ENCODE data around the gene ZFP36.

Gene ZFP36

DNA sequence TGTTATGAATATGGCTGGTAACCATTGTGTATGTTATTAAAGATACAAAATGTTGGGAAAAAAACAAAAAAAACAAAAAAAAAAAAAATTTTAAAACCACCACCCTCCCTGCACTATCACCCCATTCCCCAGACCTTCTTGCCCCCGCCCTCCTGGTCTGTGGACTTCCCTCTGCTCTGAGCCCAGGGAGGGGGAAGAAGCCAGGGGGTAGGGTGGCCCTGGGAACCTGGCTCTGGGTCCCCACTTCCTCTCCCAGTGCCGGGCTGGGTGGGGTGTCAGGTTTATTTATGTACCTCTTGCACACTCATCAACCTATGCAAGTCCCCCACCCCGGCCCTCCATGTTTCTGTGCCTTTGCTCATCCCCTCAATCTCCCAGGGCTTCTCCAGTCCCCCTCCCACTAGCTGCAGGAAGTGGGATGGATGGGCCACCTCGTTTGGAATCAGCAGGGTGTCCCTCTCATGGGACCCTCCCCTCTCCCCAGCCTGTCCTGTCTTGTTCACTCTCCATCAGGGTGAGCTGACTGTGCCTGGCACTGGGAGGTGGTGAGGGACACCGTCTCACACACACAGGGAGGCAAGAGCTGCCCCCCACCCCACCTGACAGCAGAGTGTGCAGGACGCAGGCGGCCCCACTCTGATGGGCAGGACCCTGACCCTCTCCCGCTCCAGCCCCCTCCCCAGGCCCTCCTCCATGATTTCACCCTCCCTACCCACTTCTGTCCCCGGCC, 21.6 kb upstream of the ZFP36 start:
- DNase-seq (ENCODE audit: low read depth) = no peak

DNA sequence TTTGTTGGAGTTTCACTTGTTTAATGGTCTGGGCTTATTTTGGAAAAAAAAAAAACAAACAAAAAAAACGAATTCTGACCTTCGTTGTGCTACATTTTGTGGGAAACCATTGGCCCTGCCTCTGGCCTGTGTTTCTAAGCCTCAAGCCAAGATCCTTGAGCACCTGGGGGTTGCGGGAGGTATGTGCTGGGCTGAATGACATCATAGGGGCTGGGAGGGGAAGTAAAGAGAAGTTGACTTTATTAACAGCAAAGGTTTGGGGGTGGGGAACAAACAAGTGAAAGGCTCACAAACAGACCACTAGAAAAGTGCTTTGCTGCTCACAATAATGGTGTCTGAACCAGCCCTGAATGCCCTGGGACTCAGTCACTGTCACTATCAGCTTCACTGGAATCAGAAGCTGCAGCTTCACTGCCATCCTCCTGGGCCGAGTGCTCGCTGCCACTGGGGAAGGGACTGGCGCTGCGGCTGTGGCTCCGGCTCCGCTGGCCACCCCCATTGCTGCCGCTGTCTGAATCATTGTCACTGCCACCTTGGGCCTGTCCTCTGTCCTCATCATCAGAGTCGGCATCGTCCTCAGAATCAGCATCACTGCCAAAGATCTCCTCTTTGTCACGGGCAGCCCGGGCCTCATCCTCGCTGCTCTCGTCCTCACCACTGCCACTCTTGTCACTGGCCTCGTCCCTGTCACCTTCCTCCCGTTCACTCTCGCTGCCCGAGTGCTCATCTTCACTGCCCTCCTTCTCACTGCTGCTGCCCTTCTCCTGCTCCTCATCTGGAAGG, 20.8 kb upstream of the ZFP36 start:
- DNase-seq (ENCODE audit: low read depth) = no peak

DNA sequence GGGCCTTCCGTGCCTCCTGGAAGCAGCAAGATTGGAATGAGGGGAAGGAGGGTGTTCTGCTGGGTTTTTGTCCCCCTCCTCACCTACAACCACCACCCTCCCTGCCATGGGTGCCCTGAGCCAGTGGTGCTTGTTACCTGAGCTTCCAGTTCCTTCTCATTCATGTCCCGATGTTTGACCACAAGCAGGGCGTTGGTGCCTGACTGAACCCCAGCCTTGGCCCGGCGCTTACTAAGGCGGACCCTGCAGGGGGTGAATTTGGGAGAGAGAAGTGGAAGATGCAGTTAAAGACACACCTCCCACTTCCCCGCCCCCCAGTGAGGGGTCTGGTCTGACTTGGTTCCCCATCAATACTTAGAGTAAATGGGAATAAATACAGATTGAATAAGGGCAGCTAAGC, 20.1 kb upstream of the ZFP36 start:
- DNase-seq (ENCODE audit: low read depth) = no peak

GRCh38 chr19:39388657-39389056, 18.0 kb upstream of the ZFP36 start:
- DNase-seq (ENCODE audit: low read depth) = no peak

GRCh38 chr19:39389631-39390414, 16.8 kb upstream of the ZFP36 start:
- no peak for DNase-seq (ENCODE audit: low read depth)

GRCh38 chr19:39390451-39390750, 16.2 kb upstream of the ZFP36 start:
- peak; percentile 64 for DNase-seq (ENCODE audit: low read depth)

GRCh38 chr19:39390751-39391437, 15.8 kb upstream of the ZFP36 start, which contains the start of the genes MED29 and PAF1:
Gene MED29, plus strand, starts transcription at chr19:39391378. Its CDS starts 45 bp downstream, at chr19:39391423.
Gene PAF1, minus strand, starts transcription at chr19:39391106. Its CDS starts 242 bp downstream, at chr19:39390864.
- DNase-seq (ENCODE audit: low read depth) = peak; percentile 90

DNA sequence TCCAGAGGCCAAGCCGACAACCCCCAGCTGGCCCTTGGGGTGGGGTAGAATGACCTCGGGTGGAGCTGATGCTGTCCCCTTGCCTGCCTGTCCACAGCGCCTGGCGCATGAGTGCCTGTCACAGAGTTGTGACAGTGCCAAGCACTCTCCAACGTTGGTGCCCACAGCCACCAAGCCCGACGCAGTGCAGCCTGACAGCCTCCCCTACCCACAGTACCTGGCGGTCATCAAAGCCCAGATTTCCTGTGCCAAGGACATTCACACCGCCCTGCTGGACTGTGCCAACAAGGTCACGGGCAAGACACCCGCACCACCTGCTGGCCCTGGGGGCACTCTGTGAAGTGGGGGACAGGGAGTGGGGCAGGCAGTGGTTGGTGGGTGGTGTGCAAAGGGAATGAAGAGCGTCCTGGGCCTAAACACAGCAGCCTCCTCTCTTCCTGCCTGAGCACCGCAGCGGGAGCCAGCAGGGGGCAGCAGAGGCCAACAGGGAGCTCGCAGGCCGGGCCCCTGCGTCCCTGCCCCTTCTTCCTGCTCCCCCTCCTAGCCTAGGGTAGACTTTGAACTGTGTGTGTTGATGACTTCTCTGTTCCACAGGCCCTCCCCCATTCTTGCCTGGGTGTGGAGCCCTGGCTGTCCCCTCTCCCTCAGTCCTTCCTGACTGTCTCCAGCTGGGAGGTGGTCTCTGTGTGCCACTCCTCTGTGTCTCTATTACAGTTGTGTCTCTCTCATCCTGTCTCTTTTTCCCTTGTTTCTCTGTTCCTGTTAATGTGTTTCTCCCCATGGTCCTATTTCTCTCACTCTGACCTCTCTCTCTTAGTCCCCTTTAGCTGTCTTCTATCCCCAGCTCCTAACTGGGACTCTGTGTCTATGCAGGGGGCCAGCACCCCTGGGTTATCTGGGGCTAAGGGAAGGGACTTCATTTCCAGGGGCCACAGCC, 9.0 kb upstream of the ZFP36 start:
- peak; percentile 98 for DNase-seq (ENCODE audit: low read depth)

- DNase-seq (ENCODE audit: low read depth) = no peak
Measured at GRCh38 chr19:39398297-39398864, 8.3 kb upstream of the ZFP36 start.

GRCh38 chr19:39399668-39400050, 7.0 kb upstream of the ZFP36 start:
- DNase-seq (ENCODE audit: low read depth) = no peak

- DNase-seq (ENCODE audit: low read depth) = no peak
Measured at GRCh38 chr19:39400061-39400460, 6.6 kb upstream of the ZFP36 start.

- DNase-seq (ENCODE audit: low read depth) = no peak
Measured at GRCh38 chr19:39401070-39401548, 5.5 kb upstream of the ZFP36 start.

DNA sequence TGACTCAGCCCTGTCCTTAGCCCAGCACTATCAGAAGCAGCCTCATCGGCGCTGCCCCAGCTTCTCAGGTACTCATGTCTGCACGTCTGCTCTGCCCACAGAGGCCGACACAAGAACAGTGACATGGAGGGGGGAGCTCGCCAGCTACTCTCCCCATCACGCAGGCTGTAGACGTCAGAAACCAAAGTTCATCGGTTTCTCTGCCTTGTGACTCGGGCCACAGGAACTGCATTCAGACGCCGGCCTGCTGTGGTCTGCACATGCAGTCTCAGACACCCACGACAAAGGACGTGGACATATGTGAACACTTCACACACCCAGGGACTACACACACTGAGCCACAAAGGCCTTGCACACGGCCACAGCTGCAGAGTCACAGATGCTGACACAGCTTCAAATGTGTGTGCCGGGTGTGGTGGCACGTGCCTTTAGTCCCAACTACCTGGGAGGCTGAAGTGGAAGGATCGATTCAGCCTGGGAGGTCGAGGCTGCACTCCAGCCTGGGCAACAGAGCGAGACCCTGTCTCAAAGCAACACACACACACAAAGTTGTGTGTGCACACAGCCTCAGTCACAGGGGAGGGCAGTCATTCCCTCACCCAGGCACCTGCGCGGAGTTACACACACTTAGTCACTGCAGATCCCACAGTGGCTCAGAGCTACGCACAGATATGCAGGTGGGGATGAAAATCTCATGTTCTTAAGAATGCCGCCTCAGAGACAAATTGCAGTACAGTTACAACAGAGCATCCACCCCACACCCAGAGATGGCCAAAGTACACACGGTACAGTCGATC, 4.9 kb upstream of the ZFP36 start:
- DNase-seq (ENCODE audit: low read depth) = peak; percentile 70

GRCh38 chr19:39402346-39403300, 4.0 kb upstream of the ZFP36 start:
- DNase-seq (ENCODE audit: low read depth) = peak; percentile 85

DNA sequence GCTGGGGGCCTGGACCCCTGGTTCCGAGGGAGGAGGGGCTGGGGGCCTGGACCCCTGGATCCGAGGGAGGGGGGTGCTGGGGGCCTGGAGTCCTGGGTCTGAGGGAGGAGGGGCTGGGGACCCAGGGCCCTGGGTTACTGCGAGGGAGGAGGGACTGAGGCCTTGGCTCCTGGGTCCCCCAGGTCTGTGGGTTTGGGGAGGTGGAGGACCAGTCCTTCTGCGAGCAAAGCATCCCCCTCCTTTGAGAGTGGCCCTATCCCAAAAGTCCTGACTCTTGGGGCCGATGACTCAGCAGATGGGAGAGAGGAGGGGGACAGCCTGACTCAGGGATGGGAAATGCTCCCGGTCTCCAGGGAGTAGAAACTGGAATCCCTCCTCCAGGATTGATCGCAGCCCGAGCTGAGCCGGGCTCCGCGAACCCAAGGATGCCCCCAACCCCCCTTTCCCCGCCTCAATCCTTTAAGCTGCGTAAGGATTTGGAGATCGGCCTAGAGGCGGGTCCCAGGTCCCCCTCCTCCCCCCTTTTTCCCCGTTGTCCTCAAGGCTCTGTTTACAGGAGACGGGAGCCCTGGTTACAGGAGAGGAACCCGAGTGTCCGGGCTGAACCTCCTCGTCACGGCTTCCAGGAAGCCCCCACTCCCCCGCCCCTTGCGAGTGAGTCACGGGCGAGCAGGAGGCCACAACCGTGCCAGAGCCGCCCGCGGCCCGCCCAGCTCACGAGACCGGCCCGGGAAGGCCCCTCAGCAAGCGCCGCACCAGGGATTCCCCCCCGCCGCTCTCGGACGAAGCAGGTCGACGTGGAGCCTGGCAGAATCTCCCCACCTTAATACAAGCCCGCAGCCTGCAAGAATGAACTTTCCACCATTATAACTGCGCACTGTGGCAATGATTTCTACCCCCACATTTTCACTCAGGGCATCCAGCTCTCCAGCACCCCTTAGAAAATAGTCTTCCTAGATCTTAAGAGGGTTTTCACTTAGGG, 3.0 kb upstream of the ZFP36 start:
- peak; percentile 96 for DNase-seq (ENCODE audit: low read depth)

GRCh38 chr19:39405261-39405957, 1.2 kb upstream of the ZFP36 start:
- no peak for DNase-seq (ENCODE audit: low read depth)

Data from activated T-cell treated with anti-CD3 and anti-CD28 coated beads for 1 hour (primary cell).